SK-N-SH treated with all-trans-retinoic acid at 6 μM for 48 hours (cell line): ENCODE results near the gene AHCYL1.

Experiments
- ESRRG ChIP-seq: fragments of 250-450 bp; sonication (Bioruptor Pico); IDR thresholded peaks from 2 replicates; pipeline ENCODE4 v1.6.1; 2021; ENCODE audit warnings: mild to moderate bottlenecking
- GLIS3 ChIP-seq: fragments of 250-450 bp; sonication (Bioruptor Pico); IDR thresholded peaks from 2 replicates; pipeline ENCODE4 v1.5.0; 2020; ENCODE audit warnings: mild to moderate bottlenecking, moderate library complexity
- ISL1 ChIP-seq: fragments of 250-450 bp; sonication (Bioruptor Pico); IDR thresholded peaks from 2 replicates; pipeline ENCODE4 v2.1.2; 2022; ENCODE audit warnings: mild to moderate bottlenecking, moderate library complexity
- RARB ChIP-seq: fragments of 250-450 bp; sonication (Bioruptor Pico); IDR thresholded peaks from 2 replicates; pipeline ENCODE4 v1.8.0; 2021; ENCODE audit warnings: mild to moderate bottlenecking, moderate library complexity
- TCF4 ChIP-seq: fragments of 250-450 bp; sonication (Bioruptor Pico); IDR thresholded peaks from 2 replicates; pipeline ENCODE4 v1.8.0; 2021; ENCODE audit warnings: mild to moderate bottlenecking, moderate library complexity, borderline replicate concordance
- TOX ChIP-seq: fragments of 250-450 bp; sonication (Bioruptor Pico); IDR thresholded peaks from 2 replicates; pipeline ENCODE4 v1.8.0; 2021; ENCODE audit warnings: mild to moderate bottlenecking, moderate library complexity, borderline replicate concordance
- ZFP3 ChIP-seq: fragments of 250-450 bp; sonication (Bioruptor Pico); IDR thresholded peaks from 2 replicates; pipeline ENCODE4 v1.5.0; 2020; ENCODE audit warnings: mild to moderate bottlenecking, moderate library complexity
- ZFP30 ChIP-seq: fragments of 450-650 bp; formaldehyde crosslinking; IDR thresholded peaks from 2 replicates; pipeline ENCODE4 v1.5.0; 2022; ENCODE audit warnings: mild to moderate bottlenecking, moderate library complexity
- ZNF70 ChIP-seq: fragments of 450-650 bp; formaldehyde crosslinking; IDR thresholded peaks from 2 replicates; pipeline ENCODE4 v1.5.0; 2020; ENCODE audit warnings: mild to moderate bottlenecking, moderate library complexity
- TF ChIP-seq, protein P1 (sequence below): fragments of 250-450 bp; sonication (Bioruptor Pico); IDR thresholded peaks from 2 replicates; pipeline ENCODE4 v1.5.1; 2021; ENCODE audit warnings: mild to moderate bottlenecking, moderate library complexity
- TF ChIP-seq, protein P2 (sequence below): fragments of 250-450 bp; sonication (Bioruptor Pico); IDR thresholded peaks from 2 replicates; pipeline ENCODE4 v1.8.0; 2020; ENCODE audit warnings: mild to moderate bottlenecking, moderate library complexity, borderline replicate concordance
- TF ChIP-seq, protein P3 (sequence below): fragments of 250-450 bp; sonication (Bioruptor Pico); IDR thresholded peaks from 2 replicates; pipeline ENCODE4 v1.8.0; 2021; ENCODE audit warnings: low read depth, mild to moderate bottlenecking, moderate library complexity, borderline replicate concordance
- TF ChIP-seq, protein P4 (sequence below): fragments of 250-450 bp; sonication (Bioruptor Pico); IDR thresholded peaks from 2 replicates; pipeline ENCODE4 v1.5.0; 2020; ENCODE audit warnings: mild to moderate bottlenecking, moderate library complexity
- TF ChIP-seq, protein P5 (sequence below): fragments of 250-450 bp; sonication (Bioruptor Pico); IDR thresholded peaks from 2 replicates; pipeline ENCODE4 v1.5.1; 2020; ENCODE audit warnings: low read depth, mild to moderate bottlenecking, moderate library complexity

DNA sequence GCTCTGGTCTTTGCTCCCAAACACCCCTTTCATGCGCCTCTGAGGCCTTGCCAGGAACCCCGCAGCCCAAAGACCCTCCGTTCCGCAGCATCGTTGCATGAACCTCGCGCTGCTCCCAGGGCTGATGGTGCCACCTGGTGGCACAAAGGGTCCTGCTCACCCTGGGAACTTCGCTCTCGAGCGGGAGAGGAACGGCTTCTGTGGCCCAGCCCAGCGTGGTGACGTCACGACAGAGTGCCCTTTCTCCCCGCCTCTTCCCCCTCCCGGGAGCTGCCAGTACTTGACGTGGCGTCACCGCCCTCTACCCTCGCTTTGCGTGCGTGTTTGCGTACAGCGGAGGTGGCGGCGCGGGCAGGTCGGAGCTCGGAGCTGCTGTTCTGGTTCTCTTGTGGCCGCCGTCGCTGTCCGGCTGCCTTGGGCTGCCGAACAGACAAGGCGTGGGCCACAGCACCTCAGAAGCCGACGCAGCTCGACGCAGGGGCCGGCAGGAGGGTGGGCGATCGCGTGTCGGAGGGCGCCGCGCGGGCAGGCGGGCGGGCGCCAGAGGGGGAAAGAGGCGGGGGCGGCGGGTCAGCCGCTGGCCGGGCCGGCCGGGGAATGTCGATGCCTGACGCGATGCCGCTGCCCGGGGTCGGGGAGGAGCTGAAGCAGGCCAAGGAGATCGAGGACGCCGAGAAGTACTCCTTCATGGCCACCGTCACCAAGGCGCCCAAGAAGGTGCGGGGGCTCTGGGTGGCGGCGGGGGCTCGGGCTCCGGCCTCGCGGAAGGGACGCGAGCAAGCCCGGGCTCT lies at the start of gene AHCYL1:
- TF ChIP-seq, protein P1, sequence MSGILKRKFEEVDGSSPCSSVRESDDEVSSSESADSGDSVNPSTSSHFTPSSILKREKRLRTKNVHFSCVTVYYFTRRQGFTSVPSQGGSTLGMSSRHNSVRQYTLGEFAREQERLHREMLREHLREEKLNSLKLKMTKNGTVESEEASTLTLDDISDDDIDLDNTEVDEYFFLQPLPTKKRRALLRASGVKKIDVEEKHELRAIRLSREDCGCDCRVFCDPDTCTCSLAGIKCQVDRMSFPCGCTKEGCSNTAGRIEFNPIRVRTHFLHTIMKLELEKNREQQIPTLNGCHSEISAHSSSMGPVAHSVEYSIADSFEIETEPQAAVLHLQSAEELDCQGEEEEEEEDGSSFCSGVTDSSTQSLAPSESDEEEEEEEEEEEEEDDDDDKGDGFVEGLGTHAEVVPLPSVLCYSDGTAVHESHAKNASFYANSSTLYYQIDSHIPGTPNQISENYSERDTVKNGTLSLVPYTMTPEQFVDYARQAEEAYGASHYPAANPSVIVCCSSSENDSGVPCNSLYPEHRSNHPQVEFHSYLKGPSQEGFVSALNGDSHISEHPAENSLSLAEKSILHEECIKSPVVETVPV (CRISPR knock-in tag): no peak
- TF ChIP-seq, protein P2, sequence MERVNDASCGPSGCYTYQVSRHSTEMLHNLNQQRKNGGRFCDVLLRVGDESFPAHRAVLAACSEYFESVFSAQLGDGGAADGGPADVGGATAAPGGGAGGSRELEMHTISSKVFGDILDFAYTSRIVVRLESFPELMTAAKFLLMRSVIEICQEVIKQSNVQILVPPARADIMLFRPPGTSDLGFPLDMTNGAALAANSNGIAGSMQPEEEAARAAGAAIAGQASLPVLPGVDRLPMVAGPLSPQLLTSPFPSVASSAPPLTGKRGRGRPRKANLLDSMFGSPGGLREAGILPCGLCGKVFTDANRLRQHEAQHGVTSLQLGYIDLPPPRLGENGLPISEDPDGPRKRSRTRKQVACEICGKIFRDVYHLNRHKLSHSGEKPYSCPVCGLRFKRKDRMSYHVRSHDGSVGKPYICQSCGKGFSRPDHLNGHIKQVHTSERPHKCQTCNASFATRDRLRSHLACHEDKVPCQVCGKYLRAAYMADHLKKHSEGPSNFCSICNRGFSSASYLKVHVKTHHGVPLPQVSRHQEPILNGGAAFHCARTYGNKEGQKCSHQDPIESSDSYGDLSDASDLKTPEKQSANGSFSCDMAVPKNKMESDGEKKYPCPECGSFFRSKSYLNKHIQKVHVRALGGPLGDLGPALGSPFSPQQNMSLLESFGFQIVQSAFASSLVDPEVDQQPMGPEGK (CRISPR knock-in tag): no peak
- no peak for TF ChIP-seq ESRRG
- TF ChIP-seq ZFP3 (CRISPR knock-in tag): no peak
- no peak for TF ChIP-seq ZNF70 (CRISPR knock-in tag)
- no peak for TF ChIP-seq GLIS3 (CRISPR knock-in tag)
- no peak for TF ChIP-seq ISL1 (CRISPR knock-in tag)
- no peak for TF ChIP-seq TOX (CRISPR knock-in tag)
- TF ChIP-seq, protein P3, sequence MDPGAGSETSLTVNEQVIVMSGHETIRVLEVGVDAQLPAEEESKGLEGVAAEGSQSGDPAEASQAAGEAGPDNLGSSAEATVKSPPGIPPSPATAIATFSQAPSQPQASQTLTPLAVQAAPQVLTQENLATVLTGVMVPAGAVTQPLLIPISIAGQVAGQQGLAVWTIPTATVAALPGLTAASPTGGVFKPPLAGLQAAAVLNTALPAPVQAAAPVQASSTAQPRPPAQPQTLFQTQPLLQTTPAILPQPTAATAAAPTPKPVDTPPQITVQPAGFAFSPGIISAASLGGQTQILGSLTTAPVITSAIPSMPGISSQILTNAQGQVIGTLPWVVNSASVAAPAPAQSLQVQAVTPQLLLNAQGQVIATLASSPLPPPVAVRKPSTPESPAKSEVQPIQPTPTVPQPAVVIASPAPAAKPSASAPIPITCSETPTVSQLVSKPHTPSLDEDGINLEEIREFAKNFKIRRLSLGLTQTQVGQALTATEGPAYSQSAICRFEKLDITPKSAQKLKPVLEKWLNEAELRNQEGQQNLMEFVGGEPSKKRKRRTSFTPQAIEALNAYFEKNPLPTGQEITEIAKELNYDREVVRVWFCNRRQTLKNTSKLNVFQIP (CRISPR knock-in tag): no peak
- TF ChIP-seq, protein P4, sequence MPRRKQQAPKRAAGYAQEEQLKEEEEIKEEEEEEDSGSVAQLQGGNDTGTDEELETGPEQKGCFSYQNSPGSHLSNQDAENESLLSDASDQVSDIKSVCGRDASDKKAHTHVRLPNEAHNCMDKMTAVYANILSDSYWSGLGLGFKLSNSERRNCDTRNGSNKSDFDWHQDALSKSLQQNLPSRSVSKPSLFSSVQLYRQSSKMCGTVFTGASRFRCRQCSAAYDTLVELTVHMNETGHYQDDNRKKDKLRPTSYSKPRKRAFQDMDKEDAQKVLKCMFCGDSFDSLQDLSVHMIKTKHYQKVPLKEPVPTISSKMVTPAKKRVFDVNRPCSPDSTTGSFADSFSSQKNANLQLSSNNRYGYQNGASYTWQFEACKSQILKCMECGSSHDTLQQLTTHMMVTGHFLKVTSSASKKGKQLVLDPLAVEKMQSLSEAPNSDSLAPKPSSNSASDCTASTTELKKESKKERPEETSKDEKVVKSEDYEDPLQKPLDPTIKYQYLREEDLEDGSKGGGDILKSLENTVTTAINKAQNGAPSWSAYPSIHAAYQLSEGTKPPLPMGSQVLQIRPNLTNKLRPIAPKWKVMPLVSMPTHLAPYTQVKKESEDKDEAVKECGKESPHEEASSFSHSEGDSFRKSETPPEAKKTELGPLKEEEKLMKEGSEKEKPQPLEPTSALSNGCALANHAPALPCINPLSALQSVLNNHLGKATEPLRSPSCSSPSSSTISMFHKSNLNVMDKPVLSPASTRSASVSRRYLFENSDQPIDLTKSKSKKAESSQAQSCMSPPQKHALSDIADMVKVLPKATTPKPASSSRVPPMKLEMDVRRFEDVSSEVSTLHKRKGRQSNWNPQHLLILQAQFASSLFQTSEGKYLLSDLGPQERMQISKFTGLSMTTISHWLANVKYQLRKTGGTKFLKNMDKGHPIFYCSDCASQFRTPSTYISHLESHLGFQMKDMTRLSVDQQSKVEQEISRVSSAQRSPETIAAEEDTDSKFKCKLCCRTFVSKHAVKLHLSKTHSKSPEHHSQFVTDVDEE (CRISPR knock-in tag): no peak; the same call in 1 of the 2 replicates
- no peak for TF ChIP-seq TCF4 (CRISPR knock-in tag)
- no peak for TF ChIP-seq RARB (CRISPR knock-in tag)
- TF ChIP-seq ZFP30: no peak
- TF ChIP-seq, protein P5, sequence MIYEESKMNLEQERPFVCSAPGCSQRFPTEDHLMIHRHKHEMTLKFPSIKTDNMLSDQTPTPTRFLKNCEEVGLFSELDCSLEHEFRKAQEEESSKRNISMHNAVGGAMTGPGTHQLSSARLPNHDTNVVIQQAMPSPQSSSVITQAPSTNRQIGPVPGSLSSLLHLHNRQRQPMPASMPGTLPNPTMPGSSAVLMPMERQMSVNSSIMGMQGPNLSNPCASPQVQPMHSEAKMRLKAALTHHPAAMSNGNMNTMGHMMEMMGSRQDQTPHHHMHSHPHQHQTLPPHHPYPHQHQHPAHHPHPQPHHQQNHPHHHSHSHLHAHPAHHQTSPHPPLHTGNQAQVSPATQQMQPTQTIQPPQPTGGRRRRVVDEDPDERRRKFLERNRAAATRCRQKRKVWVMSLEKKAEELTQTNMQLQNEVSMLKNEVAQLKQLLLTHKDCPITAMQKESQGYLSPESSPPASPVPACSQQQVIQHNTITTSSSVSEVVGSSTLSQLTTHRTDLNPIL: no peak
